Testis (tissue), 3 donors: ENCODE measurements around the gene GDPGP1. TPM values are rescaled to one million over a fixed set of nuclear protein-coding genes. Genes with fewer than 3 reads are reported as not detected.

Source experiments
- DNase-seq: peaks from one replicate; pipeline ENCODE4 v3.0.0-alpha.2; 2019
- H3K27ac ChIP-seq, 2 donors: fragments of 200-600 bp; sonication (generic); one replicate each; pipeline ENCODE4 v1.5.1; 2019
- H3K27me3 ChIP-seq: fragments of 200-600 bp; sonication (generic); one replicate; pipeline ENCODE4 v1.5.1; 2019
- H3K36me3 ChIP-seq: fragments of 200-600 bp; sonication (generic); one replicate; pipeline ENCODE4 v1.5.1; 2017; ENCODE audit warnings: low read depth; ENCODE audit errors: missing control alignments
- H3K4me1 ChIP-seq: fragments of 200-600 bp; sonication (generic); one replicate; pipeline ENCODE4 v1.5.1; 2019
- H3K4me3 ChIP-seq, 2 donors: fragments of 200-600 bp; sonication (generic); one replicate each; pipeline ENCODE4 v1.5.1; 2017 to 2019
- H3K9me3 ChIP-seq: fragments of 200-600 bp; sonication (generic); one replicate; pipeline ENCODE4 v1.5.1; 2017
- POLR2A ChIP-seq: fragments of 450-650 bp; IDR thresholded peaks from one replicate; pipeline ENCODE4 v1.6.1; 2017; ENCODE audit warnings: antibody characterized with exemption, mild to moderate bottlenecking, moderate library complexity
- WGBS, 2 donors: methylation state at CpG; one replicate each; pipeline ENCODE4 v1.1.5; 2018; 5-methylcytosine and 5-hydroxymethylcytosine counted together
- intact Hi-C: fragments of 100-400 bp; cut with DNase I; formaldehyde crosslinking; loops from one replicate; pipeline ENCODE4 v1.15.1; 2023; ENCODE audit warnings: low total_unique reads
- polyA plus RNA-seq: library from polyadenylated mRNA; stranded (reverse); fragments of 350-450 nt; fragmentation: Illumina TruSeq; extraction: RNeasy Lipid Tissue Mini Kit (QIAGEN cat#74804); gene quantifications from one replicate; pipeline ENCODE4 v1.2.3, GENCODE V29; 2014; ENCODE audit warnings: low read depth, low replicate concordance; ENCODE audit not compliant: insufficient read depth
- total RNA-seq, 2 donors: library from RNA; depleted of rRNA; stranded (reverse); fragments of >200 nt; gene quantifications; one replicate each; pipeline ENCODE4 v1.2.3, GENCODE V29; 2016
- TF ChIP-seq, protein P1 (sequence below), 3 experiments: fragments of 450-650 bp in 2 of 3; fragments of 200-600 bp in 1 of 3; sonication (generic) in 1 of 3; IDR thresholded peaks; one replicate each; pipeline ENCODE4 v1.5.1; 2016 to 2019; ENCODE audit warnings: antibody characterized with exemption in 3 of 3, mild to moderate bottlenecking in 2 of 3, moderate library complexity in 1 of 3

The GDPGP1 gene
- total and polyA plus RNA-seq, 3 donors from 2014 or later, result 6.2 to 16.1 (median 8.9) TPM

DNA sequence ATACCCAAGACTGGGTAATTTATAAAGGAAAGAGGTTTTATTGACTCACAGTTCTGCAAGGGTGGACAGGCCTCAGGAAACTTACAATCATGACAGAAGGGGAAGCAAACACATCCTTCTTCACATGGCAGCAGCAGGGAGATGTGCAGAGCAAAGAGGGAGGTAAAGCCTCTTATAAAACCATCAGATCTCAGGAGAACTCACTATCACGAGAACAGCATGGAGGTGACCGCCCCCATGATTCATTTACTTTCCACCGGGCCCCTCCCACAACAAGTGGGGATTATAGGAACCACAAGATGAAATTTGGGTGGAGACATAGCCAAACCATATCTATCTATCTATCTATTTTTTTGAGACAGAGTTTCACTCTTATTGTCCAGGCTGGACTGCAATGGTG is 5.4 kb downstream of the GDPGP1 start:
- Histone ChIP-seq H3K4me3 (no peak overlapping the region), H3K27me3 (no peaks in the 10 kb centered on the region), H3K36me3 (no peaks in the 10 kb centered on the region), H3K27ac (no peak overlapping the region), H3K4me1 (peaks cover 7% of the 10 kb centered on the region), H3K9me3 (no peaks in the 10 kb centered on the region)
- intact Hi-C loops, result no loop called here
- DNase-seq, result no peak
- TF ChIP-seq, protein P1, sequence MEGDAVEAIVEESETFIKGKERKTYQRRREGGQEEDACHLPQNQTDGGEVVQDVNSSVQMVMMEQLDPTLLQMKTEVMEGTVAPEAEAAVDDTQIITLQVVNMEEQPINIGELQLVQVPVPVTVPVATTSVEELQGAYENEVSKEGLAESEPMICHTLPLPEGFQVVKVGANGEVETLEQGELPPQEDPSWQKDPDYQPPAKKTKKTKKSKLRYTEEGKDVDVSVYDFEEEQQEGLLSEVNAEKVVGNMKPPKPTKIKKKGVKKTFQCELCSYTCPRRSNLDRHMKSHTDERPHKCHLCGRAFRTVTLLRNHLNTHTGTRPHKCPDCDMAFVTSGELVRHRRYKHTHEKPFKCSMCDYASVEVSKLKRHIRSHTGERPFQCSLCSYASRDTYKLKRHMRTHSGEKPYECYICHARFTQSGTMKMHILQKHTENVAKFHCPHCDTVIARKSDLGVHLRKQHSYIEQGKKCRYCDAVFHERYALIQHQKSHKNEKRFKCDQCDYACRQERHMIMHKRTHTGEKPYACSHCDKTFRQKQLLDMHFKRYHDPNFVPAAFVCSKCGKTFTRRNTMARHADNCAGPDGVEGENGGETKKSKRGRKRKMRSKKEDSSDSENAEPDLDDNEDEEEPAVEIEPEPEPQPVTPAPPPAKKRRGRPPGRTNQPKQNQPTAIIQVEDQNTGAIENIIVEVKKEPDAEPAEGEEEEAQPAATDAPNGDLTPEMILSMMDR (IDR thresholded peaks at IDR 0.05), result no peak
- TF ChIP-seq POLR2A, result no peak
- 78 to 84% methylated on average over 3 of the region's 3 CpGs for WGBS, 2 donors

DNA sequence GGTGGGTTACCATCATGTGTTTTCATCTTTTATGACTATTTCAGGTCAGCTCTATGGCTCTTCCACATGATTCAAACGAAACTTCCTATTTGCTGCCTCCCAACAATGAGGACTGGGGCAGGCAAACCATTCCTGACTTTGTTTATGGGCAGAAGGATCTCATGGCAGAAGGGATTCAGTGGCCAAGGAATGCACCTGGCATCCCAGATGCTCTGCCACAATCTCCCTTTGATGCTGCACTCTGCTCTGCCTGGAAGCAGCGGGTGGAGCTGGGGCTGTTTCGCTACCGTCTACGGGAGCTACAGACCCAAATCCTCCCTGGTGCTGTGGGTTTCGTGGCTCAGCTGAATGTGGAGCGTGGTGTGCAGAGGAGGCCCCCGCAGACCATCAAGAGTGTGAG is 6.8 kb downstream of the GDPGP1 start:
- no peak for TF ChIP-seq POLR2A
- TF ChIP-seq, protein P1 (IDR thresholded peaks at IDR 0.05), result no peak
- Histone ChIP-seq H3K9me3 (no peaks in the 10 kb centered on the region), H3K27ac (no peak overlapping the region), H3K4me3 (no peak overlapping the region), H3K36me3 (no peaks in the 10 kb centered on the region), H3K4me1 (no peaks in the 10 kb centered on the region), H3K27me3 (no peaks in the 10 kb centered on the region)
- WGBS, 2 donors, result 83 to 94% methylated on average over 8 of the region's 8 CpGs
- no peak for DNase-seq
- intact Hi-C loops, result no loop called here

GRCh38 chr15:90241343-90242192 is 7.6 kb downstream of the GDPGP1 start:
- Histone ChIP-seq H3K4me1 (no peaks in the 10 kb centered on the region), H3K27me3 (no peaks in the 10 kb centered on the region), H3K36me3 (no peaks in the 10 kb centered on the region), H3K4me3 (no peak overlapping the region), H3K27ac (no peak overlapping the region), H3K9me3 (no peaks in the 10 kb centered on the region)
- 79 to 83% methylated on average over 2 to 20 of the region's 22 CpGs for WGBS, 2 donors
- no peak for DNase-seq
- intact Hi-C loops, result no loop called here
- TF ChIP-seq, protein P1 (IDR thresholded peaks at IDR 0.05), result no peak
- no peak for TF ChIP-seq POLR2A

GRCh38 chr15:90243943-90244639 is 10.1 kb downstream of the GDPGP1 start:
- DNase-seq, result no peak
- Histone ChIP-seq H3K27ac (peak overlapping the region in 1 of 2 donors; percentile 15), H3K4me1 (no peaks in the 10 kb centered on the region), H3K27me3 (no peaks in the 10 kb centered on the region), H3K9me3 (no peaks in the 10 kb centered on the region), H3K4me3 (no peak overlapping the region), H3K36me3 (no peaks in the 10 kb centered on the region)
- TF ChIP-seq POLR2A, result no peak
- TF ChIP-seq, protein P1 (IDR thresholded peaks at IDR 0.05), result no peak
- WGBS, 2 donors, result 46 to 55% methylated on average over 10 of the region's 10 CpGs
- intact Hi-C loops, result no loop called here
